Coronary artery (tissue), 2 donors: ENCODE results near the gene FOCAD.
"Not testable (repeated sequence)": the region's sequence is repeated elsewhere in the genome, so short reads cannot be mapped to it uniquely, and the experiment has no call there.

Source experiments
- DNase-seq: peaks from one replicate; pipeline ENCODE4 v3.0.0-alpha.2; 2017; ENCODE audit warnings: low spot score
- H3K27ac ChIP-seq, 2 donors: fragments of 200-600 bp; sonication (generic); one replicate each; pipeline ENCODE4 v1.5.1; 2016 to 2019
- H3K4me3 ChIP-seq: fragments of 200-600 bp; sonication (generic); 2 replicates; pipeline ENCODE4 v1.5.1; 2016; ENCODE audit warnings: mild to moderate bottlenecking, moderate library complexity
- CTCF ChIP-seq: fragments of 200-600 bp; sonication (generic); IDR thresholded peaks from one replicate; pipeline ENCODE4 v1.5.1; 2019; ENCODE audit warnings: antibody characterized with exemption

Gene FOCAD

GRCh38 chr9:20658677-20659473 lies 25.2 kb upstream of the FOCAD start:
- H3K27ac ChIP-seq, result peak overlapping the region in 1 of 2 donors; percentile 13
- peak overlapping the region; percentile 75 for H3K4me3 ChIP-seq
- no peak for DNase-seq
- TF ChIP-seq CTCF, result no peak

- Histone ChIP-seq H3K4me3 (no peak overlapping the region), H3K27ac (no peak overlapping the region)
- TF ChIP-seq CTCF, result no peak
- DNase-seq, result no peak
These were observed 24.5 kb upstream of the FOCAD start for GRCh38 chr9:20659474-20659967.

- TF ChIP-seq CTCF, result no peak
These were observed 21.9 kb upstream of the FOCAD start for GRCh38 chr9:20662156-20662555.

GRCh38 chr9:20663133-20663532 lies 20.9 kb upstream of the FOCAD start:
- no peak for TF ChIP-seq CTCF
- Histone ChIP-seq H3K4me3 (no peak overlapping the region), H3K27ac (no peak overlapping the region)
- no peak for DNase-seq

More at GRCh38 chr9:20662156-20662555, 21.9 kb upstream of the FOCAD start:
- Histone ChIP-seq H3K27ac (no peak overlapping the region), H3K4me3 (no peak overlapping the region)
- DNase-seq, result no peak

GRCh38 chr9:20664501-20664900 lies 19.6 kb upstream of the FOCAD start:
- no peak overlapping the region for H3K27ac ChIP-seq
- no peak overlapping the region for H3K4me3 ChIP-seq
- no peak for DNase-seq
- no peak for TF ChIP-seq CTCF

GRCh38 chr9:20670395-20670794 lies 13.7 kb upstream of the FOCAD start:
- no peak overlapping the region for H3K4me3 ChIP-seq
- no peak overlapping the region for H3K27ac ChIP-seq
- DNase-seq, result no peak
- no peak for TF ChIP-seq CTCF

- DNase-seq, result no peak
- no peak overlapping the region for H3K4me3 ChIP-seq
- no peak for TF ChIP-seq CTCF
- H3K27ac ChIP-seq, result no peak overlapping the region
These were observed 12.4 kb upstream of the FOCAD start for GRCh38 chr9:20671635-20672034.

- H3K4me3 ChIP-seq, DNase-seq, H3K27ac ChIP-seq: not testable (repeated sequence)
These were observed 10.5 kb upstream of the FOCAD start for GRCh38 chr9:20673537-20673936.
